IMR-90 (cell line): Measurements from ENCODE around the gene IL36B. TPM values are rescaled to one million over a fixed set of nuclear protein-coding genes. Genes with fewer than 3 reads are reported as not detected.

Experiments used
- ATAC-seq: fragments of 200-7000 bp; cut with Tn5 transposase; 2 replicates; pipeline ENCODE4 v1.9.1; 2020; ENCODE audit warnings: low read depth, mild to moderate bottlenecking, moderate library complexity
- BruUV-seq: library from RNA; stranded (reverse); fragments of 400-500 nt; replicated peaks from 2 replicates; lab custom pipeline; 2021; lab: Mats Ljungman, UMichigan
- CTCF ChIA-PET: fragments of 300-600 bp; formaldehyde crosslinking; extraction: SDS; loops from one replicate; lab custom pipeline; 2021; ENCODE audit warnings: antibody characterized with exemption; lab: Yijun Ruan, JAX
- POLR2A ChIA-PET: fragments of 300-600 bp; sonication (Branson Sonifier 250); formaldehyde crosslinking; loops from one replicate; lab custom pipeline; 2022; ENCODE audit warnings: antibody characterized with exemption; ENCODE audit not compliant: unreplicated experiment; lab: Charles Lee
- DNase-seq: peaks from one replicate; pipeline ENCODE4 v3.0.0; 2013
- H2AFZ ChIP-seq: replicated peaks from 2 replicates; pipeline ENCODE3; 2013; ENCODE audit warnings: low read length, mild to moderate bottlenecking; ENCODE audit not compliant: poor library complexity
- H2AK5ac ChIP-seq: 2 replicates; pipeline ENCODE4 v1.6.1; 2013; ENCODE audit warnings: low read depth, low read length, inconsistent platforms
- H2AK9ac ChIP-seq: replicated peaks from 2 replicates; pipeline ENCODE3; 2013; ENCODE audit warnings: mild to moderate bottlenecking, low read depth, low read length, moderate library complexity; ENCODE audit not compliant: poor library complexity
- H2BK120ac ChIP-seq: 2 replicates; pipeline ENCODE4 v1.6.1; 2013; ENCODE audit warnings: low read depth, low read length, inconsistent platforms
- H2BK15ac ChIP-seq: 3 replicates; pipeline ENCODE4 v1.6.1; 2013; ENCODE audit warnings: low read depth, low read length, inconsistent platforms
- H2BK20ac ChIP-seq: 2 replicates; pipeline ENCODE4 v1.6.1; 2013; ENCODE audit warnings: low read depth, mild to moderate bottlenecking, inconsistent platforms, low read length, moderate library complexity
- H2BK5ac ChIP-seq: 2 replicates; pipeline ENCODE4 v1.6.1; 2013; ENCODE audit warnings: mild to moderate bottlenecking, low read depth, low read length, inconsistent platforms; ENCODE audit not compliant: poor library complexity, severe bottlenecking
- H3K14ac ChIP-seq: replicated peaks from 2 replicates; pipeline ENCODE4 v1.6.1; 2013; ENCODE audit warnings: low read depth, low read length, inconsistent platforms
- H3K18ac ChIP-seq: 2 replicates; pipeline ENCODE4 v1.6.1; 2013; ENCODE audit warnings: low read depth, low read length, control low read depth
- H3K23ac ChIP-seq: 2 replicates; pipeline ENCODE4 v1.6.1; 2013; ENCODE audit warnings: low read depth, low read length, inconsistent platforms
- H3K27ac ChIP-seq: 2 replicates; pipeline ENCODE4 v1.5.1; 2013; ENCODE audit warnings: mild to moderate bottlenecking, control low read depth, low read length; ENCODE audit not compliant: insufficient read depth
- H3K27me3 ChIP-seq: 2 replicates; pipeline ENCODE4 v1.6.1; 2013; ENCODE audit warnings: low read length; ENCODE audit not compliant: control insufficient read depth, insufficient read depth
- H3K36me3 ChIP-seq: 2 replicates; pipeline ENCODE4 v1.6.1; 2013; ENCODE audit warnings: low read length, mixed read lengths; ENCODE audit not compliant: control insufficient read depth, insufficient read depth
- H3K4ac ChIP-seq: 2 replicates; pipeline ENCODE4 v1.6.1; 2013; ENCODE audit warnings: low read depth, low read length, inconsistent platforms
- H3K4me1 ChIP-seq: 2 replicates; pipeline ENCODE4 v1.6.1; 2013; ENCODE audit warnings: low read length, mixed read lengths; ENCODE audit not compliant: control insufficient read depth, insufficient read depth
- H3K4me2 ChIP-seq: 2 replicates; pipeline ENCODE4 v1.6.1; 2013; ENCODE audit warnings: low read depth, mild to moderate bottlenecking, control low read depth, low read length, moderate library complexity
- H3K4me3 ChIP-seq: 2 replicates; pipeline ENCODE4 v1.5.1; 2013; ENCODE audit warnings: low read depth, mild to moderate bottlenecking, control low read depth, low read length, moderate library complexity; ENCODE audit not compliant: insufficient read depth
- H3K56ac ChIP-seq: 2 replicates; pipeline ENCODE4 v1.6.1; 2013; ENCODE audit warnings: low read length, inconsistent platforms; ENCODE audit not compliant: insufficient read depth; ENCODE audit errors: extremely low read depth
- H3K79me1 ChIP-seq, 2 experiments: 2 replicates each; pipeline ENCODE4 v1.6.1; 2013; ENCODE audit warnings: low read length in 2 of 2, inconsistent platforms in 1 of 2, low read depth in 1 of 2
- H3K9ac ChIP-seq: 2 replicates; pipeline ENCODE4 v1.6.1; 2013; ENCODE audit warnings: low read depth, low read length, control low read depth
- H3K9me1 ChIP-seq: 2 replicates; pipeline ENCODE4 v1.6.1; 2013; ENCODE audit warnings: low read length, inconsistent platforms; ENCODE audit not compliant: insufficient read depth
- H3K9me3 ChIP-seq: 2 replicates; pipeline ENCODE4 v1.6.1; 2013; ENCODE audit warnings: low read length; ENCODE audit not compliant: control insufficient read depth, insufficient read depth
- H4K20me1 ChIP-seq: 2 replicates; pipeline ENCODE4 v1.6.1; 2013; ENCODE audit warnings: low read length, inconsistent platforms; ENCODE audit not compliant: insufficient read depth
- H4K5ac ChIP-seq: 2 replicates; pipeline ENCODE4 v1.6.1; 2013; ENCODE audit warnings: mild to moderate bottlenecking, low read depth, low read length, control low read depth
- H4K8ac ChIP-seq, 2 experiments: 2 replicates each; pipeline ENCODE4 v1.6.1; 2013; ENCODE audit warnings: low read depth in 2 of 2, low read length in 2 of 2, control low read depth in 1 of 2, inconsistent platforms in 1 of 2
- H4K91ac ChIP-seq: 2 replicates; pipeline ENCODE4 v1.6.1; 2013; ENCODE audit warnings: low read depth, low read length, inconsistent platforms; ENCODE audit not compliant: insufficient read depth
- FOS ChIP-seq: fragments of 150-350 bp; IDR thresholded peaks from 2 replicates; pipeline ENCODE4 v1.6.1; 2016; ENCODE audit warnings: low read depth, low read length
- MAFK ChIP-seq: IDR thresholded peaks from 2 replicates; pipeline ENCODE4 v1.6.1; 2012; ENCODE audit warnings: low read depth, low read length, improper control_type of control experiment
- MAZ ChIP-seq: IDR thresholded peaks from 2 replicates; pipeline ENCODE4 v1.6.1; 2012; ENCODE audit warnings: low read depth, mild to moderate bottlenecking, low read length, improper control_type of control experiment, moderate library complexity, borderline replicate concordance
- MXI1 ChIP-seq: IDR thresholded peaks from 2 replicates; pipeline ENCODE4 v1.6.1; 2012; ENCODE audit warnings: low read depth, mild to moderate bottlenecking, low read length, moderate library complexity, borderline replicate concordance
- POLR2A ChIP-seq: IDR thresholded peaks from 2 replicates; pipeline ENCODE4 v1.6.1; 2012; ENCODE audit warnings: mild to moderate bottlenecking, low read depth, low read length
- RAD21 ChIP-seq: IDR thresholded peaks from 2 replicates; pipeline ENCODE4 v1.6.1; 2012; ENCODE audit warnings: low read length, improper control_type of control experiment
- RCOR1 ChIP-seq: IDR thresholded peaks from 2 replicates; pipeline ENCODE4 v1.6.1; 2012; ENCODE audit warnings: mild to moderate bottlenecking, low read length, improper control_type of control experiment; ENCODE audit not compliant: insufficient replicate concordance
- RFX5 ChIP-seq: IDR thresholded peaks from 2 replicates; pipeline ENCODE4 v1.8.0; 2012; ENCODE audit warnings: low read depth, mild to moderate bottlenecking, low read length, moderate library complexity
- SMC3 ChIP-seq: fragments of 150-350 bp; IDR thresholded peaks from 2 replicates; pipeline ENCODE4 v1.6.1; 2016; ENCODE audit warnings: low read depth, mild to moderate bottlenecking, antibody characterized with exemption, low read length, moderate library complexity
- dilution Hi-C: fragments of 300-500 bp; cut with HindIII; formaldehyde crosslinking; loops from one replicate; pipeline ENCODE4 v1.14.3; 2018; ENCODE audit warnings: low sequenced_read_pairs; ENCODE audit not compliant: unreplicated experiment
- in situ Hi-C: fragments of 300-500 bp; cut with MboI; formaldehyde crosslinking; loops from 3 replicates; pipeline ENCODE4 v1.14.3; 2019; ENCODE audit warnings: low sequenced_read_pairs, inconsistent platforms, mixed read lengths
- intact Hi-C: fragments of 100-400 bp; cut with micrococcal nuclease; formaldehyde crosslinking; loops from 2 replicates; pipeline ENCODE4 v1.10.0; 2022
- polyA plus RNA-seq, 3 experiments: library from polyadenylated mRNA; depleted of rRNA; stranded (reverse); fragments of >200 nt; gene quantifications; 2 replicates each; pipeline ENCODE4 v1.2.3, GENCODE V29; 2012; ENCODE audit warnings: low replicate concordance in 1 of 3
- total RNA-seq: library from RNA; depleted of rRNA; stranded (reverse); fragments of >200 nt; gene quantifications from 2 replicates; pipeline ENCODE4 v1.2.3, GENCODE V29; 2012
- TF ChIP-seq, protein P1 (sequence below): fragments of 150-350 bp; IDR thresholded peaks from 2 replicates; pipeline ENCODE4 v1.6.1; 2017; ENCODE audit warnings: mild to moderate bottlenecking, antibody characterized with exemption, low read length, low read depth

The IL36B gene
- total and polyA plus RNA-seq, 2 of the 4 experiments (the other 2 are of a cell fraction) = not detected

- POLR2A ChIA-PET = no interaction called here
- H4K8ac ChIP-seq = no peak overlapping the region
Observed at GRCh38 chr2:112993831-112994230, 58.8 kb downstream of the IL36B start.

More at GRCh38 chr2:112993831-112994230, 58.8 kb downstream of the IL36B start:
- Histone ChIP-seq H2BK15ac (no peak overlapping the region), H2BK5ac (no peak overlapping the region), H3K4ac (no peak overlapping the region), H4K20me1 (no peaks in the 10 kb centered on the region), H3K36me3 (no peaks in the 10 kb centered on the region), H3K27me3 (0 out of 2 replicates have a peak, but pooled peaks cover 1% of the 10 kb centered on the region), H3K4me3 (no peak overlapping the region), H2AK9ac (no peak overlapping the region), H4K91ac (no peak overlapping the region), H3K79me1 (no peaks in the 10 kb centered on the region), H3K56ac (no peak overlapping the region), H2AK5ac (no peak overlapping the region), H3K23ac (no peak overlapping the region), H3K9me1 (no peaks in the 10 kb centered on the region), H3K14ac (no peak overlapping the region), H4K5ac (no peak overlapping the region), H3K9me3 (no peaks in the 10 kb centered on the region; the same call in 1 of the 2 replicates), H2BK20ac (no peak overlapping the region), H2BK120ac (no peak overlapping the region), H3K4me2 (no peak overlapping the region), H3K4me1 (no peaks in the 10 kb centered on the region), H3K9ac (no peak overlapping the region), H2AFZ (no peak overlapping the region), H3K27ac (no peak overlapping the region), H3K18ac (no peak overlapping the region)
- dilution Hi-C loops = no loop called here
- ATAC-seq (no peak), DNase-seq (no peak)
- in situ Hi-C loops = no loop called here
- intact Hi-C loops = no loop called here
- CTCF ChIA-PET = no interaction called here
- no TSS peak for BruUV-seq
- no peak for TF ChIP-seq SMC3
- TF ChIP-seq, protein P1, sequence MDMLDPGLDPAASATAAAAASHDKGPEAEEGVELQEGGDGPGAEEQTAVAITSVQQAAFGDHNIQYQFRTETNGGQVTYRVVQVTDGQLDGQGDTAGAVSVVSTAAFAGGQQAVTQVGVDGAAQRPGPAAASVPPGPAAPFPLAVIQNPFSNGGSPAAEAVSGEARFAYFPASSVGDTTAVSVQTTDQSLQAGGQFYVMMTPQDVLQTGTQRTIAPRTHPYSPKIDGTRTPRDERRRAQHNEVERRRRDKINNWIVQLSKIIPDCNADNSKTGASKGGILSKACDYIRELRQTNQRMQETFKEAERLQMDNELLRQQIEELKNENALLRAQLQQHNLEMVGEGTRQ = no peak
- no peak for TF ChIP-seq MXI1
- TF ChIP-seq FOS = no peak
- TF ChIP-seq RCOR1 = no peak
- no peak for TF ChIP-seq MAFK
- no peak for TF ChIP-seq MAZ
- TF ChIP-seq RAD21 = no peak
- no peak for TF ChIP-seq POLR2A
- TF ChIP-seq RFX5 = no peak
